RWPE2 (cell line): ENCODE measurements around the gene LEAP2.

Experiments
- ATAC-seq: fragments of 200-7000 bp; cut with Tn5 transposase; 3 replicates; pipeline ENCODE4 v1.9.1; 2021; ENCODE audit warnings: low read depth
- DNase-seq: peaks from one replicate; pipeline ENCODE4 v3.0.0-alpha.2; 2020; ENCODE audit warnings: low spot score
- H3K27ac ChIP-seq: fragments of 450-650 bp; 2 replicates; pipeline ENCODE4 v1.5.1; 2017; ENCODE audit warnings: mild to moderate bottlenecking; ENCODE audit not compliant: poor library complexity, severe bottlenecking
- H3K27me3 ChIP-seq: fragments of 250-450 bp; sonication (Bioruptor Pico); 2 replicates; pipeline ENCODE4 v1.5.1; 2021; ENCODE audit warnings: mild to moderate bottlenecking, moderate library complexity; ENCODE audit not compliant: insufficient read depth, poor library complexity, severe bottlenecking
- H3K36me3 ChIP-seq: fragments of 250-450 bp; sonication (Bioruptor Pico); 2 replicates; pipeline ENCODE4 v1.5.1; 2020; ENCODE audit warnings: low read depth, mild to moderate bottlenecking, moderate library complexity
- H3K4me1 ChIP-seq: fragments of 250-450 bp; sonication (Bioruptor Pico); 2 replicates; pipeline ENCODE4 v1.5.1; 2021; ENCODE audit warnings: mild to moderate bottlenecking, moderate library complexity; ENCODE audit not compliant: insufficient read depth, poor library complexity, severe bottlenecking
- H3K4me3 ChIP-seq: fragments of 250-450 bp; sonication (Bioruptor Pico); 2 replicates; pipeline ENCODE4 v1.5.1; 2021; ENCODE audit warnings: mild to moderate bottlenecking, moderate library complexity; ENCODE audit not compliant: severe bottlenecking
- H3K9me3 ChIP-seq: fragments of 250-450 bp; sonication (Bioruptor Pico); 2 replicates; pipeline ENCODE4 v1.5.1; 2021; ENCODE audit warnings: mild to moderate bottlenecking, moderate library complexity; ENCODE audit not compliant: severe bottlenecking
- TF ChIP-seq, protein P1 (sequence below): fragments of 450-650 bp; IDR thresholded peaks from one replicate; pipeline ENCODE4 v1.5.1; 2017; ENCODE audit warnings: mild to moderate bottlenecking, moderate library complexity; ENCODE audit not compliant: poor library complexity, severe bottlenecking

Gene LEAP2, protein sequence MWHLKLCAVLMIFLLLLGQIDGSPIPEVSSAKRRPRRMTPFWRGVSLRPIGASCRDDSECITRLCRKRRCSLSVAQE

GRCh38 chr5:132873119-132873929 lies at the start of gene LEAP2:
TSS of gene LEAP2 (plus strand) at chr5:132873668. CDS start at chr5:132873695, 27 bp downstream.
- no peaks in the 10 kb centered on the region for H3K9me3 ChIP-seq
- H3K27me3 ChIP-seq = no peaks in the 10 kb centered on the region
- no peaks in the 10 kb centered on the region for H3K4me1 ChIP-seq
- TF ChIP-seq, protein P1, sequence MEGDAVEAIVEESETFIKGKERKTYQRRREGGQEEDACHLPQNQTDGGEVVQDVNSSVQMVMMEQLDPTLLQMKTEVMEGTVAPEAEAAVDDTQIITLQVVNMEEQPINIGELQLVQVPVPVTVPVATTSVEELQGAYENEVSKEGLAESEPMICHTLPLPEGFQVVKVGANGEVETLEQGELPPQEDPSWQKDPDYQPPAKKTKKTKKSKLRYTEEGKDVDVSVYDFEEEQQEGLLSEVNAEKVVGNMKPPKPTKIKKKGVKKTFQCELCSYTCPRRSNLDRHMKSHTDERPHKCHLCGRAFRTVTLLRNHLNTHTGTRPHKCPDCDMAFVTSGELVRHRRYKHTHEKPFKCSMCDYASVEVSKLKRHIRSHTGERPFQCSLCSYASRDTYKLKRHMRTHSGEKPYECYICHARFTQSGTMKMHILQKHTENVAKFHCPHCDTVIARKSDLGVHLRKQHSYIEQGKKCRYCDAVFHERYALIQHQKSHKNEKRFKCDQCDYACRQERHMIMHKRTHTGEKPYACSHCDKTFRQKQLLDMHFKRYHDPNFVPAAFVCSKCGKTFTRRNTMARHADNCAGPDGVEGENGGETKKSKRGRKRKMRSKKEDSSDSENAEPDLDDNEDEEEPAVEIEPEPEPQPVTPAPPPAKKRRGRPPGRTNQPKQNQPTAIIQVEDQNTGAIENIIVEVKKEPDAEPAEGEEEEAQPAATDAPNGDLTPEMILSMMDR = no peak
- H3K36me3 ChIP-seq = peaks cover 62% of the 10 kb centered on the region
- no peak within 1 kb of the TSS for H3K27ac ChIP-seq
- no peak for DNase-seq
- no peak within 1 kb of the TSS for H3K4me3 ChIP-seq
- no peak for ATAC-seq

DNA sequence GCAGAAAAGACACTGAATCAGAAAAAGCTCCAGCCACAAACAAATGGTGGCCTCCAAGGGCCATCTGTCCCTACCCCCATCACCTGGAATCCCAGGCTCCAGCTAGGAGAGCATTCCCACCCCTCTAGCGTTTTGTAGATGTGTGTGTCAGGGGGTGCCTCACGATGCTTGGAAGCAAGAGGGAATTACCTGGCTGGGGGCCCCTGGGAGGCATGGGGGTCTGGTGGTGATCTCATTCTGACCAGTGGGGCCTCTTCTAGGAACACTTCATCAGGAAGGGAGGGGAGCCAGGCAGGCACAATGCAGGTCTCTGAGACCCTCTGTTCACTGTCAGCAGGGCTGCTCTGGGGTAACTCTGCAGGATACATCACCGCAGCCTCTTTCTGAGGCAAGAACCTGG lies 49.0 kb upstream of the LEAP2 start:
- TF ChIP-seq, protein P1 = no peak
- no peak for ATAC-seq
- DNase-seq = no peak
- no peak overlapping the region for H3K4me3 ChIP-seq
- H3K9me3 ChIP-seq = no peaks in the 10 kb centered on the region
- no peaks in the 10 kb centered on the region for H3K36me3 ChIP-seq
- H3K4me1 ChIP-seq = no peaks in the 10 kb centered on the region
- no peaks in the 10 kb centered on the region for H3K27me3 ChIP-seq
- no peak overlapping the region for H3K27ac ChIP-seq

DNA sequence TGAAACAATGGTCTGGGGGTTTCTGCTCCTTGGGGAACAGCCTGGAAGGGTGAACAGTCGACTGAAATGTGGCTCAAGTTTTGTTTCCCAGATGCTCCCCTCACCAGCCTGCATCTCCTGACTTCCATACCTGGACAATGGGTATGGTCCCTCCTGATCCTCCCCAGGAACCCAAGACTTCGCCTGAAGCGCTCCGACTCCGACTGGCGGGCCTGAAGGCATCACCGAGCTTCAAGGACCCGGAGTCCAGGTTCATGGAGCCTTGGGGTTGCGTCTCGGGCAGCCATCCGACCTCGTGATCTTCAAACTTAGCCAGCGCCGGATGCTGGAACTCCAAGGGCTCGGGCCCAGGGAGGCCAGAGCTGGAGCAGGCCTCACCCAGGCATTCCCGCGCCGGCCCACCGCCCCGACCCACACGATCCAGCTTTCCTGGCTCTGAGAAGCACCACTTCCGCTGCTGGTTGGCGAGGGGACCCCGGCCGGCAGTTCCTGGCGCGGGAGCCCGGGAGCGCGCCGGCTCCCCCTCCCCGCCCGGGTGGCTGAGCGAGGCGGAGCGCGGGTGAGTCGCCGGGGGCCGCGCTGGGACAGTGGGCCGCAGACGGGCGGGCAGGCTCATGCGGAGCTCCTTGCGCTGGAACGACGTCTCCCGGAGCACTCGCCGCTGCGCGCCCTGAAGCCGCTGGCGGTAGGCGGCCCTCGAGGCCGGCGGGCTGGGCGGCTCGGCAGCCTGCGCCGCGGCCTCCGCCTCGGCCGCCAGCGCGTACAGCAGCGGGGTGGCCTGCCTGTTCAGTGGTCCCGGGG lies 48.2 kb upstream of the LEAP2 start:
- TF ChIP-seq, protein P1 = no peak
- no peaks in the 10 kb centered on the region for H3K36me3 ChIP-seq
- no peak overlapping the region for H3K4me3 ChIP-seq
- DNase-seq (no peak), ATAC-seq (no peak)
- H3K27ac ChIP-seq = no peak overlapping the region
- H3K9me3 ChIP-seq = no peaks in the 10 kb centered on the region
- H3K4me1 ChIP-seq = no peaks in the 10 kb centered on the region
- no peaks in the 10 kb centered on the region for H3K27me3 ChIP-seq

DNA sequence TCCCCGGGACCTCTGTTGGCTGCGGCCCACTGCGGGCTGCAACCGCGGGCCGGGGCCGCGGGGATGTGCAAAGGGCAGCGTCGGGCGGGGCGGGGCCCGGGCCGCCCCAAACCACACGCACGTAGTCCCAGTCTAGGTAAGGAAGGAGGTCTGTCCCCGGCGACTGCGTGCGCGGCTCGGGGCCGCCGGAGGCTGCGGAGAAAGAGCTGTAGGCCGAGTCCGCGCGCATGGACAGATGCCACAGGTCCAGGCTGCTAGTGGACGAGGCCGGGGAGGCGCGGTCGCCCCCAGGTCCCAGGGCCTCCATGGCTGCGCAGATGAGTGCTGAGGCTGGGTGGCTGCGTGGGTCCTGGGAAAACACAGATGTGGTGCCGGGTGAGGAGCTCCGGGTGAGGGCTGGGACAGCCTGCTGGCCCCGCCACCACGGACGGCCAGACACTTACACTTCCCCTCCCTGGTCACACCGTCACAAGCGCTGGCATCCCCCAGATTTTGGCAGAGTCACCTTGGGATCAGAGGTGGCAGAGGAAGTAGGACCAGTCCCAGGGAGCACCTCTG lies 47.6 kb upstream of the LEAP2 start:
- no peak for ATAC-seq
- Histone ChIP-seq H3K9me3 (no peaks in the 10 kb centered on the region), H3K4me3 (no peak overlapping the region), H3K27ac (no peak overlapping the region), H3K27me3 (no peaks in the 10 kb centered on the region), H3K4me1 (no peaks in the 10 kb centered on the region), H3K36me3 (no peaks in the 10 kb centered on the region)
- DNase-seq = no peak
- TF ChIP-seq, protein P1 = no peak
